ENCODE results near the gene TSSK3.

DNA sequence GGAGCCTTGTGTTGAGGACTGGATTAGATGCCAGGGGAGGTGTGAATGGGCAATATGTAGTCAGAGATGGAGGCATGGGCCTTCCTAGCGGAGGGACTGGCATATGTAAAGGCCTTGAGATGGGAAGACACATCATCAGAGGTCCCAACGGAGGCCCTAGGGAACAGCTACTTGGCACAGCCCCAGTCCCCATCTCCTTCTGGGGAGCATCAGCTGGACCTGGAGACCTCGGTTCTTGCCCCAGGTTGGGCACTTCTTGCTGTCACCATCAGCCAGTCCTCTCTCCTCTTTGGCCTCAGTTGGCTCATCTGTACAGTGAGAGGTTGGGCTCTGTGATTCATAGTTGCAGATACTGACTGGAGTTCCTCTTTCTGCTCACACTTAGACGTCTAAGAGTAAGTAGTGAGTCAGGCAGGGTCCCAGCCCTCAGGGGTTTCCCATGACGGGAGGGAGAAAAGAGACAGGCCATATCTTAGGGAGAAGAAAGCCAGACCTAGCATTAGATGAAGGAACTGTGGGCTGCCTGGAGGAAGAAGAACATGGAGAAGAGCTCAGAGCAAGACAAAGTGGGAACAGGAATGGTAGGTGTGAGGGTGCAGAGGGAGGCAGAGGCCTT, 22.9 kb upstream of the TSSK3 start:
- TF ChIP-seq POLR2AphosphoS5 (IDR thresholded peaks at IDR 0.05; ENCODE audit: low read depth) = no peak
- TF ChIP-seq, protein P1, sequence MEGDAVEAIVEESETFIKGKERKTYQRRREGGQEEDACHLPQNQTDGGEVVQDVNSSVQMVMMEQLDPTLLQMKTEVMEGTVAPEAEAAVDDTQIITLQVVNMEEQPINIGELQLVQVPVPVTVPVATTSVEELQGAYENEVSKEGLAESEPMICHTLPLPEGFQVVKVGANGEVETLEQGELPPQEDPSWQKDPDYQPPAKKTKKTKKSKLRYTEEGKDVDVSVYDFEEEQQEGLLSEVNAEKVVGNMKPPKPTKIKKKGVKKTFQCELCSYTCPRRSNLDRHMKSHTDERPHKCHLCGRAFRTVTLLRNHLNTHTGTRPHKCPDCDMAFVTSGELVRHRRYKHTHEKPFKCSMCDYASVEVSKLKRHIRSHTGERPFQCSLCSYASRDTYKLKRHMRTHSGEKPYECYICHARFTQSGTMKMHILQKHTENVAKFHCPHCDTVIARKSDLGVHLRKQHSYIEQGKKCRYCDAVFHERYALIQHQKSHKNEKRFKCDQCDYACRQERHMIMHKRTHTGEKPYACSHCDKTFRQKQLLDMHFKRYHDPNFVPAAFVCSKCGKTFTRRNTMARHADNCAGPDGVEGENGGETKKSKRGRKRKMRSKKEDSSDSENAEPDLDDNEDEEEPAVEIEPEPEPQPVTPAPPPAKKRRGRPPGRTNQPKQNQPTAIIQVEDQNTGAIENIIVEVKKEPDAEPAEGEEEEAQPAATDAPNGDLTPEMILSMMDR (conservative IDR thresholded peaks at IDR 0.05; ENCODE audit: low read depth in 2 of 2) = no peak
